ENCODE data around the gene HSD11B1.

Gene HSD11B1

GRCh38 chr1:209717818-209718217, 13.2 kb downstream of the HSD11B1 start:
- H3K9me3 ChIP-seq (ENCODE audit: insufficient read depth, low read length, severe bottlenecking) = no peaks in the 10 kb centered on the region
- H3K9ac ChIP-seq (ENCODE audit: low read depth, low read length) = no peak overlapping the region
- H3K4me3 ChIP-seq (ENCODE audit: low read depth in 1 of 2, low read length in 2 of 2) = no peak overlapping the region
- no peak overlapping the region for H2AFZ ChIP-seq (ENCODE audit: low read depth, low read length)
- ATAC-seq (ENCODE audit: insufficient read depth, low read depth) (no peak), DNase-seq (no peak)
- no peaks in the 10 kb centered on the region for H3K27me3 ChIP-seq (ENCODE audit: insufficient read depth, low read length, poor library complexity)
- no peaks in the 10 kb centered on the region for H4K20me1 ChIP-seq (ENCODE audit: insufficient read depth, low read length)
- H3K4me2 ChIP-seq (ENCODE audit: insufficient read depth, low read length) = no peak overlapping the region
- no peaks in the 10 kb centered on the region for H3K36me3 ChIP-seq (ENCODE audit: insufficient read depth, low read length)
- no peaks in the 10 kb centered on the region for H3K4me1 ChIP-seq (ENCODE audit: insufficient read depth, low read length)
- H3K79me2 ChIP-seq (ENCODE audit: insufficient read depth, low read length) = no peaks in the 10 kb centered on the region
- TF ChIP-seq, protein P1, sequence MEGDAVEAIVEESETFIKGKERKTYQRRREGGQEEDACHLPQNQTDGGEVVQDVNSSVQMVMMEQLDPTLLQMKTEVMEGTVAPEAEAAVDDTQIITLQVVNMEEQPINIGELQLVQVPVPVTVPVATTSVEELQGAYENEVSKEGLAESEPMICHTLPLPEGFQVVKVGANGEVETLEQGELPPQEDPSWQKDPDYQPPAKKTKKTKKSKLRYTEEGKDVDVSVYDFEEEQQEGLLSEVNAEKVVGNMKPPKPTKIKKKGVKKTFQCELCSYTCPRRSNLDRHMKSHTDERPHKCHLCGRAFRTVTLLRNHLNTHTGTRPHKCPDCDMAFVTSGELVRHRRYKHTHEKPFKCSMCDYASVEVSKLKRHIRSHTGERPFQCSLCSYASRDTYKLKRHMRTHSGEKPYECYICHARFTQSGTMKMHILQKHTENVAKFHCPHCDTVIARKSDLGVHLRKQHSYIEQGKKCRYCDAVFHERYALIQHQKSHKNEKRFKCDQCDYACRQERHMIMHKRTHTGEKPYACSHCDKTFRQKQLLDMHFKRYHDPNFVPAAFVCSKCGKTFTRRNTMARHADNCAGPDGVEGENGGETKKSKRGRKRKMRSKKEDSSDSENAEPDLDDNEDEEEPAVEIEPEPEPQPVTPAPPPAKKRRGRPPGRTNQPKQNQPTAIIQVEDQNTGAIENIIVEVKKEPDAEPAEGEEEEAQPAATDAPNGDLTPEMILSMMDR (IDR thresholded peaks at IDR 0.05; ENCODE audit: borderline replicate concordance, extremely low read depth, low read length, poor library complexity, severe bottlenecking) = no peak
- no peak for TF ChIP-seq EZH2 (IDR thresholded peaks at IDR 0.05; ENCODE audit: borderline replicate concordance, low read depth, low read length, severe bottlenecking)
- H3K27ac ChIP-seq (ENCODE audit: low read length) = no peak overlapping the region

GRCh38 chr1:209720326-209720725, 15.7 kb downstream of the HSD11B1 start:
- ATAC-seq (ENCODE audit: insufficient read depth, low read depth) (no peak), DNase-seq (no peak)
- no peak overlapping the region for H3K9ac ChIP-seq (ENCODE audit: low read depth, low read length)
- no peaks in the 10 kb centered on the region for H3K36me3 ChIP-seq (ENCODE audit: insufficient read depth, low read length)
- H3K4me3 ChIP-seq (ENCODE audit: low read depth in 1 of 2, low read length in 2 of 2) = no peak overlapping the region
- H2AFZ ChIP-seq (ENCODE audit: low read depth, low read length) = no peak overlapping the region
- H4K20me1 ChIP-seq (ENCODE audit: insufficient read depth, low read length) = no peaks in the 10 kb centered on the region
- no peaks in the 10 kb centered on the region for H3K9me3 ChIP-seq (ENCODE audit: insufficient read depth, low read length, severe bottlenecking)
- H3K27ac ChIP-seq (ENCODE audit: low read length) = no peak overlapping the region
- H3K4me1 ChIP-seq (ENCODE audit: insufficient read depth, low read length) = no peaks in the 10 kb centered on the region
- no peaks in the 10 kb centered on the region for H3K27me3 ChIP-seq (ENCODE audit: insufficient read depth, low read length, poor library complexity)
- H3K4me2 ChIP-seq (ENCODE audit: insufficient read depth, low read length) = no peak overlapping the region
- no peaks in the 10 kb centered on the region for H3K79me2 ChIP-seq (ENCODE audit: insufficient read depth, low read length)
- no peak for TF ChIP-seq EZH2 (IDR thresholded peaks at IDR 0.05; ENCODE audit: borderline replicate concordance, low read depth, low read length, severe bottlenecking)
- TF ChIP-seq, protein P1 (IDR thresholded peaks at IDR 0.05; ENCODE audit: borderline replicate concordance, extremely low read depth, low read length, poor library complexity, severe bottlenecking) = no peak

DNA sequence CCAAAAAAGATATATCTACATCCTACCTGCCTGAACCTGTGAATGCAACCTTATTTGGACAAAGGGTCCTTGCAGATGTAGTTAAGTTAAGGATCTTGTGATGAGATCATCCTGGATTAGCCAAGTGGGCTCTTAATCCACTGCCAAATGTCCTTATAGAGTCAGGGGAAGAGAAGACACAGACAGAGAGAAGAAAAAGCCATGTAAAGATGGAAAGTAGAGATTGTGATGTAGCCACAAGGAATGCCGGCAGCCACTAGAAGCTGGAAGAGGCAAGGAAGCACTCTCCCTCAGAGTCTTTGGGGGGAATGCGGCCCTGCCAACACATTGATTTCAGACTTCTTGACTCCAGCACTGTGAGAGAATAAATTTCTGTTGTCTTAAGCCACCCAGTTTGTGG, 16.2 kb downstream of the HSD11B1 start:
- no peaks in the 10 kb centered on the region for H4K20me1 ChIP-seq (ENCODE audit: insufficient read depth, low read length)
- H3K27ac ChIP-seq (ENCODE audit: low read length) = no peak overlapping the region
- no peaks in the 10 kb centered on the region for H3K79me2 ChIP-seq (ENCODE audit: insufficient read depth, low read length)
- H3K4me3 ChIP-seq (ENCODE audit: low read depth in 1 of 2, low read length in 2 of 2) = no peak overlapping the region
- no peaks in the 10 kb centered on the region for H3K9me3 ChIP-seq (ENCODE audit: insufficient read depth, low read length, severe bottlenecking)
- no peak overlapping the region for H2AFZ ChIP-seq (ENCODE audit: low read depth, low read length)
- DNase-seq = no peak
- no peaks in the 10 kb centered on the region for H3K27me3 ChIP-seq (ENCODE audit: insufficient read depth, low read length, poor library complexity)
- H3K4me1 ChIP-seq (ENCODE audit: insufficient read depth, low read length) = no peaks in the 10 kb centered on the region
- no peaks in the 10 kb centered on the region for H3K36me3 ChIP-seq (ENCODE audit: insufficient read depth, low read length)
- H3K4me2 ChIP-seq (ENCODE audit: insufficient read depth, low read length) = no peak overlapping the region
- no peak overlapping the region for H3K9ac ChIP-seq (ENCODE audit: low read depth, low read length)
- TF ChIP-seq, protein P1 (IDR thresholded peaks at IDR 0.05; ENCODE audit: borderline replicate concordance, extremely low read depth, low read length, poor library complexity, severe bottlenecking) = no peak
- TF ChIP-seq EZH2 (IDR thresholded peaks at IDR 0.05; ENCODE audit: borderline replicate concordance, low read depth, low read length, severe bottlenecking) = no peak
- ATAC-seq (ENCODE audit: insufficient read depth, low read depth) = no peak

DNA sequence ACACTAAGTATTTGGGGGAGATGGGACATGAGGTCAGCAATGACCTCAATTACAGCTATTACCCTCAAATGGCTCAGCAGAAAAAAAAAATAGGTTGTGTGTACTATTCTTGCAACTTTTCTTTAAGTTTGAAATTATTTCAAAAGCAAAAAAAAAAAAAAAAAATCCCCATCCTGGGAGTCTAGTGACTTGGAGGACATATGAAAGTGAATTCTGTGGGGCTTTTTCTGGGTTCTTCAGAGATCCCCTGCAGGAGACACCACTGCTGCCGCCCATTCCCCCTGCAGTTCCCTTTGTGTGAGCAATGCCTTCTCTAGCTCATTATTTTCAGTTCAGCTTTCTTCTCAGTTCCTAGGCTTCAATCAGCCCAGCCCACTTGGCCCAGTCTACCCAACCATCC, 16.7 kb downstream of the HSD11B1 start:
- Histone ChIP-seq H3K4me1 (ENCODE audit: insufficient read depth, low read length) (no peaks in the 10 kb centered on the region), H3K27me3 (ENCODE audit: insufficient read depth, low read length, poor library complexity) (no peaks in the 10 kb centered on the region), H3K4me3 (ENCODE audit: low read depth in 1 of 2, low read length in 2 of 2) (no peak overlapping the region), H4K20me1 (ENCODE audit: insufficient read depth, low read length) (no peaks in the 10 kb centered on the region), H3K27ac (ENCODE audit: low read length) (no peak overlapping the region), H3K9me3 (ENCODE audit: insufficient read depth, low read length, severe bottlenecking) (no peaks in the 10 kb centered on the region), H3K79me2 (ENCODE audit: insufficient read depth, low read length) (no peaks in the 10 kb centered on the region), H3K9ac (ENCODE audit: low read depth, low read length) (no peak overlapping the region), H2AFZ (ENCODE audit: low read depth, low read length) (no peak overlapping the region), H3K36me3 (ENCODE audit: insufficient read depth, low read length) (no peaks in the 10 kb centered on the region), H3K4me2 (ENCODE audit: insufficient read depth, low read length) (no peak overlapping the region)
- DNase-seq = no peak
- no peak for TF ChIP-seq EZH2 (IDR thresholded peaks at IDR 0.05; ENCODE audit: borderline replicate concordance, low read depth, low read length, severe bottlenecking)
- TF ChIP-seq, protein P1 (IDR thresholded peaks at IDR 0.05; ENCODE audit: borderline replicate concordance, extremely low read depth, low read length, poor library complexity, severe bottlenecking) = no peak
- no peak for ATAC-seq (ENCODE audit: insufficient read depth, low read depth)

Measured in DND-41 (cell line).